Mesodermal cell (in vitro differentiated cells): Measurements from ENCODE around the gene TTC7B.

Source experiments
- H3K27ac ChIP-seq: 2 replicates; pipeline ENCODE4 v1.7.0; 2013; ENCODE audit warnings: mild to moderate bottlenecking, low read depth, low read length, moderate library complexity; ENCODE audit not compliant: severe bottlenecking
- H3K36me3 ChIP-seq: 2 replicates; pipeline ENCODE4 v1.7.1; 2013; ENCODE audit warnings: mild to moderate bottlenecking, low read length, moderate library complexity; ENCODE audit not compliant: control insufficient read depth, insufficient read depth
- H3K4me1 ChIP-seq: one replicate; pipeline ENCODE4 v1.7.1; 2013; ENCODE audit warnings: mild to moderate bottlenecking, low read length; ENCODE audit not compliant: insufficient read depth, control insufficient read depth, poor library complexity, severe bottlenecking
- H3K4me3 ChIP-seq: 2 replicates; pipeline ENCODE4 v1.7.0; 2013; ENCODE audit warnings: low read length, control low read depth, mild to moderate bottlenecking; ENCODE audit not compliant: insufficient read depth, poor library complexity, severe bottlenecking; ENCODE audit errors: extremely low read depth
- H3K9me3 ChIP-seq: 2 replicates; pipeline ENCODE4 v1.7.1; 2013; ENCODE audit warnings: mild to moderate bottlenecking, low read length, moderate library complexity; ENCODE audit not compliant: control insufficient read depth
- WGBS, 2 experiments: methylation state at CpG; one replicate each; pipeline ENCODE4 v1.1.5; 2013; ENCODE audit warnings: missing lambda C conversion rate in 2 of 2; ENCODE audit not compliant: insufficient coverage in 2 of 2; 5-methylcytosine and 5-hydroxymethylcytosine counted together

TTC7B gene

GRCh38 chr14:90538095-90538494, 278.1 kb downstream of the TTC7B start:
- H3K36me3 ChIP-seq, result no peaks in the 10 kb centered on the region
- peaks cover 12% of the 10 kb centered on the region for H3K4me1 ChIP-seq
- 71 to 76% methylated on average over 9 of the region's 10 CpGs for WGBS, 2 experiments
- H3K9me3 ChIP-seq, result no peaks in the 10 kb centered on the region
- no peak overlapping the region for H3K27ac ChIP-seq
- H3K4me3 ChIP-seq, result no peak overlapping the region

- WGBS, 2 experiments, result 84 to 89% methylated on average over 21 of the region's 23 CpGs
- Histone ChIP-seq H3K4me1 (peaks cover 12% of the 10 kb centered on the region), H3K4me3 (no peak overlapping the region), H3K27ac (no peak overlapping the region), H3K36me3 (no peaks in the 10 kb centered on the region), H3K9me3 (no peaks in the 10 kb centered on the region)
Measured at GRCh38 chr14:90536511-90537191, 279.6 kb downstream of the TTC7B start.

DNA sequence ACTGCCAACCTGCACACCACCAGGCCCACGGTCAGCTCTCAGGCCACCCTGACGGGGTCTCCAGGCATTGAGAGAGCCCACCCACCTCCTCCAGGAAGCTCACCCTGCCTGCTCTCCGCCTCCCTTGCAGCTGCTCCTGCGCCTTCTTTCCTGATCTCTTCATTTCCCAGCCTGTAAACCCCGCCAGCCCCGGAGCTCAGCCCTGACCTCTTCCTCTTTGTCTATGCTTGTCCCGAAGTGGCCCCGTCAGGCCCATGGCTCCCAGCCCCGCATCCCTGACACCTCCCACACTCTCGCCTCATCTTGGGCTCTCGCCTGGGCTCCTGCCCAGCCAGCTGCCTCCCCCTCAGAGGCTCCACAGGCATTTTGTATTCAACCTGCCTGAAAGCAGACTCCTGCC, 280.1 kb downstream of the TTC7B start:
- Histone ChIP-seq H3K36me3 (no peaks in the 10 kb centered on the region), H3K9me3 (no peaks in the 10 kb centered on the region), H3K4me3 (no peak overlapping the region), H3K27ac (no peak overlapping the region), H3K4me1 (peaks cover 12% of the 10 kb centered on the region)
- WGBS, 2 experiments, result 90 to 93% methylated on average over 10 to 11 of the region's 11 CpGs

GRCh38 chr14:90535556-90536090, 280.6 kb downstream of the TTC7B start:
- Histone ChIP-seq H3K4me3 (no peak overlapping the region), H3K27ac (no peak overlapping the region), H3K9me3 (no peaks in the 10 kb centered on the region), H3K36me3 (no peaks in the 10 kb centered on the region), H3K4me1 (peaks cover 12% of the 10 kb centered on the region)
- 86 to 88% methylated on average over 14 of the region's 14 CpGs for WGBS, 2 experiments

- H3K36me3 ChIP-seq, result no peaks in the 10 kb centered on the region
- 83 to 89% methylated on average over 12 to 13 of the region's 17 CpGs for WGBS, 2 experiments
- H3K27ac ChIP-seq, result no peak overlapping the region
- no peak overlapping the region for H3K4me3 ChIP-seq
- no peaks in the 10 kb centered on the region for H3K9me3 ChIP-seq
- H3K4me1 ChIP-seq, result peaks cover 12% of the 10 kb centered on the region
Measured at GRCh38 chr14:90534838-90535555, 281.2 kb downstream of the TTC7B start.

DNA sequence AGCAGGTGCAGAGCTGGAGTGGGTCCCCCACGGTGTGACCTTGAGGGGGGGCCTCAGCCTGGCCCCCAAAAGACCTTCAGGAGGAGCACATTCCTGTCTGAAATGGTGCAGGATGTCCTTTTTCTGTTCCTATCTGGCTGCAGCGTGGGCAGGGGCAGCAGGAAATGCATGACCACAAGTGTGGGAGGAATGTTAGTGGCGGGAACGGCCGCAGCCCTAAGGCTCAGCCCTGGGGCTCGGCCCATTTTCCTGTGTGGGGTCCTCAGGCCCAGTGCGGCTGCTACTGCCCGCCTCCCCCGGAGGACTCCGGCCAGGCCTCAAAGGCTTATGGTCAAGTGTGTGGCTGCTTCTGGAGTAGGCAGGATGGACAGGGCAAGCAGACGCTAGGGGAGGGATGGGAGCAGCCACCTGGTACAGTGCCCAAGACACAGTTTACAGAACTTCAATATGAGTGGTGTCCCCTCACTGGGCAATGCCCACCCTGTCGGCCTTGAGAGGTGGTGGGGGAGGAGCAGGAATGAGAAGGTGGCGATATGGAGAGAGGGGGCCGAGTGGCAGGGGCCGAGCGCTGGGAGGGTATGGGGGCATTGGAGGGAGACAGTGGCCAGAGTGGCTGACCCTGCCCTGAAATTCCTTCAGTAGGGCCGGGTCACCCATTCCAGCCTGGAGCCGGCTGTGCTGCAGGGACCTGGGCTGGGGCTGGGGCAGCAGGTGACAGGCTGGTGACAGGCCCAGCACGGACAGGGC, 282.0 kb downstream of the TTC7B start:
- no peaks in the 10 kb centered on the region for H3K36me3 ChIP-seq
- no peak overlapping the region for H3K4me3 ChIP-seq
- peaks cover 12% of the 10 kb centered on the region for H3K4me1 ChIP-seq
- H3K27ac ChIP-seq, result no peak overlapping the region
- H3K9me3 ChIP-seq, result no peaks in the 10 kb centered on the region
- WGBS, 2 experiments, result 90 to 91% methylated on average over 11 of the region's 19 CpGs

DNA sequence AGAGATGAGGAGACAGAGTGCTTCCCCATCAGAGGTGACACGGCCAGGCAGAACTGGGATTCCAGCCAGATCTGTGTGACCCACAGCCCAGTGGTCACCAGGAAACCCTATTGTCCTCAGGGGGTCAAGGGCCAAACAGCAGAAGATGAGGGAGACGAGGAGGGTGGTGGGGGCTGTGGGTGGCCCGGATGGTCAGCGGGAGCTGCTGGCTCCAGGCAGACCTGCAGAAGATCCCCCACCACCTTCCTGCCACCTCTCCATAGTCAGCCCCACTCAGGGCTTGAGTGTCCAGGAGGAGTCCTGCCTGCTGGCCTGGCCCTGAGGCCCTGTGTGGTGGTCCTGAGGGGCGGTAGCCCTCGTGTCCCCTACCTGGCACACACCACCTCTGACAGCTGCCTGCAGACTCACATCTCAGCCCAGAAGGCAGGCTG, 282.6 kb downstream of the TTC7B start:
- Histone ChIP-seq H3K27ac (no peak overlapping the region), H3K36me3 (no peaks in the 10 kb centered on the region), H3K4me1 (peaks cover 12% of the 10 kb centered on the region), H3K4me3 (no peak overlapping the region), H3K9me3 (no peaks in the 10 kb centered on the region)
- WGBS, 2 experiments, result 86 to 91% methylated on average over 4 of the region's 6 CpGs

DNA sequence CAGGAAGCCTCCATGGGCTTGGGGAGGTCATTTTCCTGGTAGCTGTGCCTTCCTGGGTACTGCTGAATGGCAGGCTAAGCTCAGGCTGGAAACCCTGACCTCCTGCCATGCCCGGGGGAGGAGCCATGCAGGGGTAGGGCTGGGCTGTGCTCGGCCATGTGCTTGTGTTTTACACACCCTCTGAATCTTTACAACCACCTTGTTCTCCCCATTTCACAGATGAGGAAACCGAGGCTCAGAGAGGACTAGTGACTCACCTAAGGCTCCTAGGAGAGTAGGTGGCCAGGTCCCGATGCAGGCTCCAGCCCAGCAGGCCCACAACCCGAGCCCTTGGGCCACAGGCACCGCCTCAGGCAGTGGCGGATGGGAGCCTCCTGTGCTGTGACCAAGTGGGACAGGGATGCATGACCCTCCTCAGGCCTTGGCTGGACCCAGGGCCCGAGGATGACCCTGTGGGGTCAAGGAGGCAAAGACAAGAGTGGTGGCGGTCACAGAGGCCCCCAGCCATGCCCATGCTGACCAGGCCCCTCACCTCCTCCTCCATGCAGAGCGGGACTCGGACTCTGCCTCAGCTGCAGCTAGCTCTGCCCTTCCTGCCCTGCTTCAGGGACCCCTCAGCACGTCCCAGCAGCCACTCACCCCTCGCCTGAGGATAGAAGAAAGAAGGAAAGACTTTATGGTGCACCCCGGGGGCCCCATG, 283.3 kb downstream of the TTC7B start:
- H3K4me1 ChIP-seq, result peaks cover 12% of the 10 kb centered on the region
- WGBS, 2 experiments, result 85 to 90% methylated on average over 11 to 12 of the region's 14 CpGs

DNA sequence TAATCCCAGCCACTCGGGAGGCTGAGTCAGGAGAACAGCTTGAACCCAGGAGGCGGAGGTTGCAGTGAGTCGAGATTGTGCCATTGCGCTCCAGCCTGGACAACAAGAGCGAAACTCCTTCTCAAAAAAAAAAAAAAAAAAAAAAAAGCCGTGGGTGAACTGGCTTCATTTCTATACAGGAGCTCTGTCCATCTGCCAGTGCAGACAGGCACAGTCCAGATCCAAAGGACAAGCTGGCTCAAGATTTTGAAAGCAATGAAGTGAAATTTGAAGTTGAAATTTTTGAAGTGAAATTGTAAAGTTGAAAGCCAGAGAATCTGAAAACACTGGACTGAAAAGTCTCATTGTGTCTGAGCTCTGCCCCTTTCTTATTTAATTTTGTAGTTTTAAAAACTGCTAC, 284.7 kb downstream of the TTC7B start:
- Histone ChIP-seq H3K9me3 (peaks cover 6% of the 10 kb centered on the region), H3K4me3 (no peak overlapping the region), H3K4me1 (peaks cover 12% of the 10 kb centered on the region), H3K27ac (no peak overlapping the region), H3K36me3 (no peaks in the 10 kb centered on the region)
- WGBS, 2 experiments, result 84 to 100% methylated on average over 2 to 3 of the region's 6 CpGs

More for the DNA sequence above, 283.3 kb downstream of the TTC7B start:
- Histone ChIP-seq H3K36me3 (no peaks in the 10 kb centered on the region), H3K4me3 (no peak overlapping the region), H3K9me3 (no peaks in the 10 kb centered on the region), H3K27ac (no peak overlapping the region)

DNA sequence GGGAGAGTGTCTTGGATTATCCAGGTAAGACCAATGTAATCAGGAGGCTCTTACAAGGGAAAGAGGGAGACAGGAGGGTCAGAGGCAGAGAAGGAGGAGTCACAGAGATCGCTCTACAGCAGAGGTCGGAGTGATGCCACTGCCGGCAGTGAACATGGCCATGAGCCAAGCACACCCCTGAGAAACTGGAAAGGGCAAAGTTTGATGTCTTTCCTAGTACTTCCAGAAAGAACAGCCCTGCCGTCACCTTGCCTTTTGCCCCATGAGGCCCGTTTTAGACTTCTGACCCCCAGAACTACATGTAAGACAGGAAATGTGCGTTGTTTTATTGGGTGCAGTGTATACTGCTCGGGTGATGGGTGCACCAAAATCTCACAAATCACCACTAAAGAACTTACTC, 285.7 kb downstream of the TTC7B start:
- H3K4me1 ChIP-seq, result peaks cover 12% of the 10 kb centered on the region
- WGBS, 2 experiments, result 89 to 91% methylated on average over 4 to 5 of the region's 7 CpGs
- H3K4me3 ChIP-seq, result no peak overlapping the region
- no peak overlapping the region for H3K27ac ChIP-seq
- no peaks in the 10 kb centered on the region for H3K36me3 ChIP-seq
- H3K9me3 ChIP-seq, result peaks cover 6% of the 10 kb centered on the region
